ENCODE results near the gene MAP3K19.
"Not testable (repeated sequence)": the region's sequence is repeated elsewhere in the genome, so short reads cannot be mapped to it uniquely, and the experiment has no call there.

Gene MAP3K19

GRCh38 chr2:134988994-134989605 is 58.1 kb downstream of the MAP3K19 start:
- DNase-seq (ENCODE audit: extremely low read depth in 1 of 2, low read depth in 1 of 2), result no peak

GRCh38 chr2:134985061-134985460 is 62.2 kb downstream of the MAP3K19 start:
- no peak for DNase-seq (ENCODE audit: extremely low read depth in 1 of 2, low read depth in 1 of 2)

DNA sequence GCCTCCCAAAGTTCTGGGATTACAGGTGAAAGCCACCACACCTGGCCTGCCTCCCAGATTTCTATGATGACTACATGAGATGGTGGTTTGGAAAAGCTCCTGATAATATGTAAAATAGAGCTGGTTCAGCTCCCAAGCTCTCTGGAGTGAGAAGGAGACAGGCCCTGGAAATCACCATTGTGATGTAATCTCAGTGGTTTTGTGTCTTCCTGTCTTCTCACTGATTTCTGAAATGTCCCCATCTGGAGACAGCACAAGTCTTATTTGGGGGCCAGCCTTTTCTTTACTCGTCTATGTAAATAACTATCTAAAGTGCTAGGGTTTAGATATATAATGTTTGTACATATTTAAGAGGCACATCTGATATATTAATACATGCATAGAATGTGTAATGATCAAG is 64.6 kb downstream of the MAP3K19 start:
- no peak for DNase-seq (ENCODE audit: extremely low read depth in 1 of 2, low read depth in 1 of 2)

DNA sequence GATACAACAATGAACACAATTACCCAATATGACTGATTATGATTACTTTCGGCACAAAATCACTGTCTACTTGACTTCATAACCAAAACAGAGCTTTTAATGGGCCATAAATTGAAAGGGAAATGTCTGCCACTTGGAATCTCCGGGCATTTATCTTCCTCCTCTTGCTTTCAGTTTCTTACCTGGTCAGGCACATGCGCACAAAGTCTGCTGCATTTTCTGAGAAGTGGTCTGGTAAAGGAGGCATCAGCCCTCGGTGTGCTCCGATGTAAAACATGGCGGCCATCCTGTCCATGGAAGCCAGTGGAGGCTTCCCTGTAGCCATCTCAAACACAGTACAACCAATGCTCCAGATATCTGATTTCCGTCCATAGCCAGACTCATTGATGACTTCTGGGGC is 66.6 kb downstream of the MAP3K19 start:
- DNase-seq (ENCODE audit: extremely low read depth in 1 of 2, low read depth in 1 of 2), result no peak

GRCh38 chr2:134979221-134979620 is 68.0 kb downstream of the MAP3K19 start:
- no peak for DNase-seq (ENCODE audit: extremely low read depth in 1 of 2, low read depth in 1 of 2)

GRCh38 chr2:134977104-134977503 is 70.1 kb downstream of the MAP3K19 start:
- not testable (repeated sequence) for DNase-seq (ENCODE audit: extremely low read depth in 1 of 2, low read depth in 1 of 2)

DNA sequence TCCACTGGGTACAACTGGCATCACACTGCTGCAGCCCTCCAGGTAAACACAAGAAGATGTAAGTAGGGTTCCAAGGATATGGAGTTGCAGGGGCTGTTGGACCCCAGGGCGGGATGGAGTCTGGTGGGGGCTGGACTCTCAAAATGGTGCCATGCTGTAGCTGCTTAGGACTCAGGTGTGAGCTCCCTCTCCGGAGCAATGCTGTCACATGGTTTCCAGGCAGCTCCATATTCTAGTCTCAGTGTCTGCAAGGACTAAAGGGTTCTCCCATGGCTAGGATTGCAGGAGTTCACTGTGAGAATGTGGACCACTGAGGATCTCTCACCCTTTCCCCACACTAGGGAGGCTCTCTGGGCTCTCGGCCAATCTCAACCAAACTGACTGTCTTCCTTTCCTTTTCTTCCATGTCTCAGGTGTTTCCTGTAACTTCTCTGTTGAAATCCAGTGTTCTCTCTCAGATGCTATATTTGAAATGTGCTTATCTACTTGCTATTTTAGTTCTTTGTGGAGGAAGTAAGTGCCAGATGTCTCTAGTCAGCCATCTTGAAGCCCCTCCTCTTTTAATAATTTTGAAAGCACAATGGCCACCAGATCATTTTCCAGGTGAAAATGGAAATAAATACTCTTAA is 71.1 kb downstream of the MAP3K19 start:
- no peak for DNase-seq (ENCODE audit: extremely low read depth in 1 of 2, low read depth in 1 of 2)

DNA sequence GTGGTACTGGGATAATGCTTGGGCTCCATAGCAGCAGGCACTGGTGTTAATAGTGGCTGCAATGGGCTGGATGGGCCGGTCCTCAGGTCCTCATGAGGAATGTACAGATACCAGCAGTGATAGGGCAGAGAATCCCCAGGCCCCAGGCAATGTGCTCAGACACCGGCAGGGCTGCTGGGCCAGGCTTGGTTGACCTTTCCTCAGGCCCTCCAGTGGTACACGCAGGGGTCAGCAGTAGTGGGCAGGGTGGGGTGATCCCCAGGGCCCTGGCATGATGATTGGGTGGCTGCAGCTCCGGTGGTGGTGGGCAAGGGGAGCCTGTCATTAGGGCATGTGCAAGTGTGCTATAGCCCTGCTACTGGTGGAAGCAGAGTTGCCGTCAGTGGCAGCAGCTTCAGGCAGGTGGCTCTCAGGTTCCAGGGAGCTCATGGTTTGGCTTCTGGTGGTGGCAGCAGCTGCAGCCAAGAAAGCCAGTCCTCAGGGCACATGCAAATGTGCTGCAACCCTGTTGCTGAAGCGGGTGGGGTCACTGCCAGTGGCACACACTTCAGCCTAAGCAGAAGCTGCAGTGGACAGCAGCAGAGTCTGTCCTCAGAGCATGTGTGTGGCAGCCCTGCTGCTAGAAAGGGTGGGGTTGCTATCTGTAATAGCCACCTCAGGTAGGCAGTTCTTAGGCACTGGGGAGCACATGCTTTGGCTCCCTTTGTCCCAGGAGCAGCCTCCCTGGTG is 71.8 kb downstream of the MAP3K19 start:
- no peak for DNase-seq (ENCODE audit: extremely low read depth in 1 of 2, low read depth in 1 of 2)

DNA sequence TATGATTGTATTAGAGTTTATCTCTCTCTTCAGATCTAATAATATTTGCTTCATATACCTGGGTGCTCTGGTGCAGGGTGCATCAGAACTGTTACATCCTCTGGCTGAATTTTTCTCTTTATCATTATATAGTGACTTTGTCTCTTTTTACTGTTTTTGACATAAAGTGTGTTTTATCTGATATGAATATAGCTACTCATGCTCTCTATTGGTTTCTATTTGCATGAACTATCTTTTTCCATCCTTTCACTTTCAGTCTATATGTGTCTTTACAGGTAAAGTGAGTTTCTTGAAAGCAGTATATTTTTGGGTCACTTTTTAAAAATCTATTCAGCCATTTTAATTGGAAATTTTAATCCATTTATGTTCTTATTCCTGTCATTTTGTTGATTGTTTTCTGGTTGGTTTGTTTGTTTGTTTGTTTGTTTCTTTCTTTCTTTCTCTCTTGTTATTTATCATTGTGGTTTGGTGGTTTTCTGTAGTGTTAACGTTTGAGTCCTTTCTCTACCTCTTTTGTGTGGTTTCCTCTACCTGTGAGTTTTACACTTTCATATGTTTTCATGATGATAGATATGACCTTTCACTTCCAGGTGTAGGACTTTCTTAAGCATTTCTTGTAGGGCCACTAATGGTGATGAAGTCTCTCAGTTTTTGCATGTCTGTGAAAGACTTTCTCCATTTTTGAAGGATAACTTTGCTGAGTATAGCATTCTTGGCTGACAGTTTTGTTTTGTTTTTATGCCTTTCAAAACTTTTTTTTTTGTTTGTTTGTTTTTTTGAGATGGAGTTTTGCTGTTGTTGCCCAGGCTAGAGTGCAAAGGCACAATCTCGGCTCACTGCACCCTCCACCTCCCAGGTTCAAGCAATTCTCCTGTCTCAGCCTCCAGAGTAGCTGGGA is 73.8 kb downstream of the MAP3K19 start:
- DNase-seq (ENCODE audit: extremely low read depth in 1 of 2, low read depth in 1 of 2), result no peak

GRCh38 chr2:134967166-134967565 is 80.1 kb downstream of the MAP3K19 start:
- DNase-seq (ENCODE audit: extremely low read depth in 1 of 2, low read depth in 1 of 2), result not testable (repeated sequence)

DNA sequence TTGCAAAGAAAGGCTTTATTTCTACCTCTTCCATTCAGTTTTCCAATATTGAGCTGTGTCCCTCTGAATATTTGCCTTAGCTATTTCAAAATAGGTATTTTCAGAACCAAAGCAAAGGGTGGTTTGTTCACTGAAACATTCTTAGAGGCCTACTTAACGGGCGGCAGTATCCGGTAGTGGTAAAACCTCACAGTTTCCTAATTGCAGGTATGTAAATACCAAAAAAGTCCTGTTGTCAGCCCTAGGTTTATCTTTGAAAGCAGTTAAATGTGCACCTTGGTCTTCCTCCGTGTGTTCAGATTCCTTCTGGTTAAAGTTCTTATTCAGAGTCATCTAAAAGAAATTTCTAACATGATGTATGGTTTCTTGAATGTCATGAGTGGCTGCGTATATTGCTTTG is 89.8 kb downstream of the MAP3K19 start:
- no peak for DNase-seq (ENCODE audit: extremely low read depth in 1 of 2, low read depth in 1 of 2)

GRCh38 chr2:134955744-134956143 is 91.5 kb downstream of the MAP3K19 start:
- DNase-seq (ENCODE audit: extremely low read depth in 1 of 2, low read depth in 1 of 2), result no peak

- DNase-seq (ENCODE audit: extremely low read depth in 1 of 2, low read depth in 1 of 2), result no peak
Observed at GRCh38 chr2:134954065-134954464, 93.2 kb downstream of the MAP3K19 start.

DNA sequence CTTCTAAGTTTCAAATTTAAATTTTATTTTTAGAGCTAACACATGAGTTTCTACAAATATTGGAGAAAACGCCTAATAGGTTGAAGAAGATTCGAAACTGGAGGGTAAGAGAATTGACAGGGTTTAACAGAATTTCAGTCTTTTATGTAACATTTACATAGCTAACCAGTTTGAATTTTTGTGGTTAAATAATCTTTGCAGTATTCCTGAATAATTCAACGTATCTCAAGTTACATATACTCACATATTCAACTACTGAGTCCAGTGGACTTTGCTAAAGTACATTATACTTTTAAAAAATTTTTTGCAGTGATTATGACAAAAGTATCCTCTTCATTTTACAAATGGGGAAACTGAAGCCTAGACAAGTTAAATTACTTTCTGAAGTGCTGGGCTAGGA is 94.6 kb downstream of the MAP3K19 start:
- DNase-seq (ENCODE audit: extremely low read depth in 1 of 2, low read depth in 1 of 2), result no peak

DNA sequence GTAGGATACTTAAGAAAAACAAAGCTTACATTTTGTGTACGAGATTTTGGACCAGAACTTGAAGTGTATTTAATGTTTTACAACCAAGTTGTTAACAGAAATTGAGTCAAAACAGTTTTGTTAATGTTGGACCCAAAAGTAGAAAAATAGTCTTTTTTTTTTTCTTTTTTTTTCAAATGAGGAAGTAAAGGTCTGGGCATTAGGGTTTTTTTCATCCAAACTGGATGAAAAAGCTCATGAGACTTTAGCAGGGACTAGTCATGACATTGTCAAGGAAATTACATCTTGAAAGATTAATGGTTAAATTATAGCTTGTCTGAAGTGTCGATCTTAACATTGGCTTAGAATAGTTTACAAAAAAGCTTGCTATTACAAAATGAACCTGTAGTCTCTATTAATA is 96.4 kb downstream of the MAP3K19 start:
- DNase-seq (ENCODE audit: extremely low read depth in 1 of 2, low read depth in 1 of 2), result no peak

DNA sequence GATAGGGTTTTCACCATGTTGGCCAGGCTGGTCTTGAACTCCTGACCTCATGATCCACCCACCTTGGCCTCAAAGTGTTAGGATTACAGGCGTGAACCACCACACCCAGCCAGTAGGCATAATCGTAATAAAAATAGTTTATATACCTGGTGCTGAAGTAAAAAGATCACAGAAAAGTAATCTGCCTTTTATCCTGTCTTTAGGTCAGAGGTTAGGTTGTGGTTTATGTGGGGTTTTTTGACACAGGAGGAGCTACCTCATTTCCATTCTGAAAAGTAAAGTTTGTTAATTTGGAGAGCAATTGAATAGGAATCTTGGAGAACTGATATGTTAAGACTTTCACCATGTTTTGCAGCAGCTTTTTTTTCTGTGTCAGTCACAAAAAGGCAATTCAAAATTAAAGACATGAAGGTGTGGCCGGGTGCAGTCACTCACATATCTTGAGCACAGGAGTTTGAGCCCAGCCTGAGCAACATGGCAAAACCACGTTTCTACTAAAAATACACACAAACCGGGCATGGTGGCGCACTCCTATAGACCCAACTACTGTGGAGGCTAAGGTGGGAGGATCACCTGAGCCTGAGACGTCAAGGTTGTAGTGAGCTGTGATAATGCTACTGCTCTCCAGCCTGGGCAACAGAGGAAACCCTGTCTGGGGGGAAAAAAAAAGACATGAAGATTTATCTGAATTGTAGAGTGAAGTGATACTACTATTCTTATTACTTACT is 97.1 kb downstream of the MAP3K19 start:
- DNase-seq (ENCODE audit: extremely low read depth in 1 of 2, low read depth in 1 of 2), result no peak

- DNase-seq (ENCODE audit: extremely low read depth in 1 of 2, low read depth in 1 of 2), result no peak
Observed at GRCh38 chr2:134946073-134946472, 101.2 kb downstream of the MAP3K19 start.

- DNase-seq (ENCODE audit: extremely low read depth in 1 of 2, low read depth in 1 of 2), result no peak
Observed at GRCh38 chr2:134944975-134945374, 102.3 kb downstream of the MAP3K19 start.

DNA sequence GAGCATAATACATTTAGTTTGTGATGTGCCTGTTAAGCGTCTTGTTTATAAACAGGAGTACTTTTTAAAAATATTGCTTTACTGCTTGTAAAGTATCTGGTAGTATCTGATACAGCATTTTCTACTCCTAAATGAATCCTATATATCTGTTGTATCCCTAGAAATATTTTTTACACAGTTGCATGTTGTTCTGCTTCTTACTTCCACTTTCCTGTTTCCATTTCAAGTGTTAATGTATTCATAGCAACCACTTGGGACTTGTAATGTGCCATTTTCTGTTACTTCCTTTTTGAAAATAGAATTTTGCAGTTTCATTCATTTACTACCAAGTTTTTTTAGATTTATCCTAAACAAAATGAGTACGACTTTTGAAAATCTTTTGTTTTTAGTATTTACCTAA is 103.7 kb downstream of the MAP3K19 start:
- DNase-seq (ENCODE audit: extremely low read depth in 1 of 2, low read depth in 1 of 2), result no peak

- no peak for DNase-seq (ENCODE audit: extremely low read depth in 1 of 2, low read depth in 1 of 2)
Observed at GRCh38 chr2:134936691-134937090, 110.6 kb downstream of the MAP3K19 start.

DNA sequence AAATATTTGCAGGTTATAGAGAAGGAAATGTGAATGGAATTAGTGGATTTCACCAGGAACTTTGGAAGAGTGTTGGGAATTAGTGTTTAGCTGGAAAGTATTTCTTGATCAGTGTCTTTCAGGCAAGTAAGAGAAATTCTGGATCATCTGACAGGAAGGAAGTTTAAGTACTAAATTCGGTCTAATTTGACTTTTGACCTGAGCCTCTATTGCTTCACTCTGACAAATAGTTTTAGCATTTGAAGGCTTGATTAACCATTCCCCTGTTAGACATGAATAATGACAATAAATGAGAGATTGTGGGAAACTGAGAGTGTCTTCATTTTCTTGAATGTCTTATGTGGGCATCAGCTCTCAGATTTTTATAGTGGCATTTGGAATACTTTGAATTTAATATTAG is 112.6 kb downstream of the MAP3K19 start:
- DNase-seq (ENCODE audit: extremely low read depth in 1 of 2, low read depth in 1 of 2), result no peak

Measured in activated CD8-positive, alpha-beta memory T cell treated with anti-CD3 and anti-CD28 coated beads for 1 hour (primary cell).